ENCODE data around the gene SPPL2B. TPM values are rescaled to one million over a fixed set of nuclear protein-coding genes. Genes with fewer than 3 reads are reported as not detected.
A peak's percentile ranks its signal among the peaks of the same experiment; 100 is the strongest.

Gene SPPL2B
- total RNA-seq, 2 experiments from 2014 or later, result 58.9 to 68.2 TPM

GRCh38 chr19:2330632-2331284 lies 2.3 kb downstream of the SPPL2B start:
- Mint-ChIP-seq H3K27ac (no peak overlapping the region), H3K4me3 (peak overlapping the region; percentile 44), H3K27me3 (no peaks in the 10 kb centered on the region), H3K36me3 (ENCODE audit: low read depth) (peaks cover 20% of the 10 kb centered on the region), H3K4me1 (peaks cover 55% of the 10 kb centered on the region), H3K9me3 (peaks cover 2% of the 10 kb centered on the region)
- POLR2A ChIA-PET, result interaction anchor here (1.5 kb wide), 1 partner anchor 61 kb away, joined by 3 read pairs; no protein-coding TSS in a partner anchor
- no peak for DNase-seq
- CTCF ChIA-PET, result no interaction called here

- peaks cover 10% of the 10 kb centered on the region for H3K9me3 Mint-ChIP-seq
- peaks cover 51% of the 10 kb centered on the region for H3K4me1 Mint-ChIP-seq
- CTCF ChIA-PET, result no interaction called here
Measured at GRCh38 chr19:2331601-2332246, 3.2 kb downstream of the SPPL2B start.

GRCh38 chr19:2332341-2333026 lies 4.0 kb downstream of the SPPL2B start:
- H3K4me1 Mint-ChIP-seq, result peaks cover 44% of the 10 kb centered on the region
- peak overlapping the region; percentile 68 for H3K27ac Mint-ChIP-seq
- H3K36me3 Mint-ChIP-seq (ENCODE audit: low read depth), result peaks cover 23% of the 10 kb centered on the region
- ChIA-PET CTCF (no interaction called here), POLR2A (interaction anchor here (0.9 kb wide), 1 partner anchor 62 kb away, joined by 3 read pairs; no protein-coding TSS in a partner anchor)
- H3K9me3 Mint-ChIP-seq, result peaks cover 10% of the 10 kb centered on the region
- DNase-seq, result peak; percentile 47
- H3K27me3 Mint-ChIP-seq, result no peaks in the 10 kb centered on the region
- H3K4me3 Mint-ChIP-seq, result no peak overlapping the region

More at GRCh38 chr19:2331601-2332246, 3.2 kb downstream of the SPPL2B start:
- Mint-ChIP-seq H3K36me3 (ENCODE audit: low read depth) (peaks cover 25% of the 10 kb centered on the region), H3K27me3 (no peaks in the 10 kb centered on the region), H3K27ac (no peak overlapping the region), H3K4me3 (no peak overlapping the region)
- POLR2A ChIA-PET, result interaction anchor here (0.9 kb wide), 1 partner anchor 61 kb away, joined by 3 read pairs; no protein-coding TSS in a partner anchor
- no peak for DNase-seq

GRCh38 chr19:2333027-2333806 lies 4.7 kb downstream of the SPPL2B start:
- no peak overlapping the region for H3K4me3 Mint-ChIP-seq
- no peak overlapping the region for H3K27ac Mint-ChIP-seq
- ChIA-PET POLR2A (no interaction called here), CTCF (no interaction called here)
- peaks cover 40% of the 10 kb centered on the region for H3K4me1 Mint-ChIP-seq
- H3K9me3 Mint-ChIP-seq, result peaks cover 10% of the 10 kb centered on the region
- peaks cover 22% of the 10 kb centered on the region for H3K36me3 Mint-ChIP-seq (ENCODE audit: low read depth)
- DNase-seq, result no peak
- no peaks in the 10 kb centered on the region for H3K27me3 Mint-ChIP-seq

GRCh38 chr19:2333807-2334211 lies 5.3 kb downstream of the SPPL2B start:
- Mint-ChIP-seq H3K36me3 (ENCODE audit: low read depth) (peaks cover 21% of the 10 kb centered on the region), H3K9me3 (peaks cover 10% of the 10 kb centered on the region), H3K4me1 (peaks cover 38% of the 10 kb centered on the region), H3K27me3 (no peaks in the 10 kb centered on the region), H3K4me3 (no peak overlapping the region), H3K27ac (no peak overlapping the region)
- CTCF ChIA-PET, result no interaction called here
- DNase-seq, result no peak
- POLR2A ChIA-PET, result no interaction called here

GRCh38 chr19:2334426-2334825 lies 5.9 kb downstream of the SPPL2B start:
- H3K4me1 Mint-ChIP-seq, result peaks cover 32% of the 10 kb centered on the region
- no peak overlapping the region for H3K4me3 Mint-ChIP-seq
- peaks cover 15% of the 10 kb centered on the region for H3K36me3 Mint-ChIP-seq (ENCODE audit: low read depth)
- POLR2A ChIA-PET, result no interaction called here
- no peak for DNase-seq
- H3K27ac Mint-ChIP-seq, result no peak overlapping the region
- peaks cover 10% of the 10 kb centered on the region for H3K9me3 Mint-ChIP-seq
- H3K27me3 Mint-ChIP-seq, result no peaks in the 10 kb centered on the region
- CTCF ChIA-PET, result no interaction called here

GRCh38 chr19:2334986-2335846 lies 6.7 kb downstream of the SPPL2B start:
- Mint-ChIP-seq H3K27ac (no peak overlapping the region), H3K4me3 (no peak overlapping the region), H3K27me3 (no peaks in the 10 kb centered on the region), H3K9me3 (peaks cover 10% of the 10 kb centered on the region), H3K36me3 (ENCODE audit: low read depth) (peaks cover 15% of the 10 kb centered on the region), H3K4me1 (peaks cover 26% of the 10 kb centered on the region)
- ChIA-PET CTCF (no interaction called here), POLR2A (no interaction called here)
- no peak for DNase-seq

- Mint-ChIP-seq H3K4me3 (no peak overlapping the region), H3K4me1 (peaks cover 20% of the 10 kb centered on the region), H3K27ac (no peak overlapping the region), H3K9me3 (peaks cover 10% of the 10 kb centered on the region), H3K27me3 (no peaks in the 10 kb centered on the region), H3K36me3 (ENCODE audit: low read depth) (peaks cover 15% of the 10 kb centered on the region)
- CTCF ChIA-PET, result no interaction called here
- no peak for DNase-seq
- POLR2A ChIA-PET, result no interaction called here
Measured at GRCh38 chr19:2335848-2336247, 7.4 kb downstream of the SPPL2B start.

GRCh38 chr19:2336528-2337328 lies 8.2 kb downstream of the SPPL2B start:
- peaks cover 10% of the 10 kb centered on the region for H3K9me3 Mint-ChIP-seq
- peaks cover 15% of the 10 kb centered on the region for H3K4me1 Mint-ChIP-seq
- no peak overlapping the region for H3K4me3 Mint-ChIP-seq
- peaks cover 15% of the 10 kb centered on the region for H3K36me3 Mint-ChIP-seq (ENCODE audit: low read depth)
- ChIA-PET CTCF (interaction anchor here (0.6 kb wide), 1 partner anchor 75 kb away, joined by 3 read pairs; no protein-coding TSS in a partner anchor), POLR2A (interaction anchor here (2.1 kb wide), 1 partner anchor 9 kb away, joined by 7 read pairs; the partner anchor contains the start of genes LSM7 and SPPL2B)
- no peaks in the 10 kb centered on the region for H3K27me3 Mint-ChIP-seq
- H3K27ac Mint-ChIP-seq, result no peak overlapping the region
- DNase-seq, result no peak

GRCh38 chr19:2337329-2337707 lies 8.8 kb downstream of the SPPL2B start:
- CTCF ChIA-PET, result interaction anchor here (0.6 kb wide), 1 partner anchor 75 kb away, joined by 3 read pairs; no protein-coding TSS in a partner anchor
- no peak overlapping the region for H3K27ac Mint-ChIP-seq
- H3K27me3 Mint-ChIP-seq, result no peaks in the 10 kb centered on the region
- POLR2A ChIA-PET, result interaction anchor here (2.1 kb wide), 1 partner anchor 9 kb away, joined by 7 read pairs; the partner anchor contains the start of genes LSM7 and SPPL2B
- H3K9me3 Mint-ChIP-seq, result peaks cover 10% of the 10 kb centered on the region
- no peak overlapping the region for H3K4me3 Mint-ChIP-seq
- no peak for DNase-seq
- H3K4me1 Mint-ChIP-seq, result peaks cover 11% of the 10 kb centered on the region
- H3K36me3 Mint-ChIP-seq (ENCODE audit: low read depth), result peaks cover 15% of the 10 kb centered on the region

- CTCF ChIA-PET, result no interaction called here
- no peaks in the 10 kb centered on the region for H3K27me3 Mint-ChIP-seq
- DNase-seq, result no peak
- peaks cover 7% of the 10 kb centered on the region for H3K4me1 Mint-ChIP-seq
- POLR2A ChIA-PET, result interaction anchor here (2.1 kb wide), 1 partner anchor 10 kb away, joined by 7 read pairs; the partner anchor contains the start of genes LSM7 and SPPL2B
- H3K36me3 Mint-ChIP-seq (ENCODE audit: low read depth), result peaks cover 15% of the 10 kb centered on the region
- H3K9me3 Mint-ChIP-seq, result peaks cover 10% of the 10 kb centered on the region
- H3K4me3 Mint-ChIP-seq, result no peak overlapping the region
- H3K27ac Mint-ChIP-seq, result no peak overlapping the region
Measured at GRCh38 chr19:2338055-2338615, 9.7 kb downstream of the SPPL2B start.

Measured in activated CD4-positive, alpha-beta memory T cell treated with anti-CD3 and anti-CD28 coated beads, Interleukin-2, amount 10 ng/mL, durations not matched to agents 7 days and 5 days (primary cell).